Measurements from ENCODE around the gene DGKK.

The DGKK gene

DNA sequence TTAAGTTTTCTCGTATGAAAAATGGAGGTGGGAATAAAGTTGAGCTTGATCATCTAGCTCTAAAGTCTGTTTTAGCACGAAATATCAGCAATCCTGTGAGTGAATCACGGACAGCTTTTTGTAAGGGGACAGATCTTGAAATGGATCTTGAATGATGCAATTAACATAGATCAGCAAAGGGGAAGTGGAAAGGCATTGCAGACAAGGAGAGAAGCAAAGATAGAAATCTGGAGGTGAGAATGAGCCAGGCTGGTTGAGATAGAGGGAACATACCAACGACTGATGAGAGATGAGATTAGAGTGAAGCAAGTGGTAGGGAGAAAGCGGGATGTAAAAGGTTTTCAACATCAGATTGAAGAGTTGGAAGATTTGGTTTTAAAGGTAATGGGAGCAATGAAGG, 4.6 kb upstream of the DGKK start:
- Histone ChIP-seq H3K79me2 (ENCODE audit: insufficient read depth, low read length) (no peaks in the 10 kb centered on the region), H3K9ac (ENCODE audit: low read depth, low read length) (no peak overlapping the region), H3K27me3 (ENCODE audit: insufficient read depth, low read length, poor library complexity) (no peaks in the 10 kb centered on the region), H3K4me3 (ENCODE audit: low read depth in 1 of 2, low read length in 2 of 2) (no peak overlapping the region), H3K27ac (ENCODE audit: low read length) (no peak overlapping the region), H3K4me1 (ENCODE audit: insufficient read depth, low read length) (no peaks in the 10 kb centered on the region), H3K9me3 (ENCODE audit: insufficient read depth, low read length, severe bottlenecking) (no peaks in the 10 kb centered on the region), H4K20me1 (ENCODE audit: insufficient read depth, low read length) (no peaks in the 10 kb centered on the region), H3K4me2 (ENCODE audit: insufficient read depth, low read length) (no peak overlapping the region), H3K36me3 (ENCODE audit: insufficient read depth, low read length) (no peaks in the 10 kb centered on the region), H2AFZ (ENCODE audit: low read depth, low read length) (no peak overlapping the region)
- DNase-seq (no peak), ATAC-seq (ENCODE audit: insufficient read depth, low read depth) (no peak)
- TF ChIP-seq EZH2 (IDR thresholded peaks at IDR 0.05; ENCODE audit: borderline replicate concordance, low read depth, low read length, severe bottlenecking), result no peak
- TF ChIP-seq, protein P1, sequence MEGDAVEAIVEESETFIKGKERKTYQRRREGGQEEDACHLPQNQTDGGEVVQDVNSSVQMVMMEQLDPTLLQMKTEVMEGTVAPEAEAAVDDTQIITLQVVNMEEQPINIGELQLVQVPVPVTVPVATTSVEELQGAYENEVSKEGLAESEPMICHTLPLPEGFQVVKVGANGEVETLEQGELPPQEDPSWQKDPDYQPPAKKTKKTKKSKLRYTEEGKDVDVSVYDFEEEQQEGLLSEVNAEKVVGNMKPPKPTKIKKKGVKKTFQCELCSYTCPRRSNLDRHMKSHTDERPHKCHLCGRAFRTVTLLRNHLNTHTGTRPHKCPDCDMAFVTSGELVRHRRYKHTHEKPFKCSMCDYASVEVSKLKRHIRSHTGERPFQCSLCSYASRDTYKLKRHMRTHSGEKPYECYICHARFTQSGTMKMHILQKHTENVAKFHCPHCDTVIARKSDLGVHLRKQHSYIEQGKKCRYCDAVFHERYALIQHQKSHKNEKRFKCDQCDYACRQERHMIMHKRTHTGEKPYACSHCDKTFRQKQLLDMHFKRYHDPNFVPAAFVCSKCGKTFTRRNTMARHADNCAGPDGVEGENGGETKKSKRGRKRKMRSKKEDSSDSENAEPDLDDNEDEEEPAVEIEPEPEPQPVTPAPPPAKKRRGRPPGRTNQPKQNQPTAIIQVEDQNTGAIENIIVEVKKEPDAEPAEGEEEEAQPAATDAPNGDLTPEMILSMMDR (IDR thresholded peaks at IDR 0.05; ENCODE audit: borderline replicate concordance, extremely low read depth, low read length, poor library complexity, severe bottlenecking), result no peak

DNA sequence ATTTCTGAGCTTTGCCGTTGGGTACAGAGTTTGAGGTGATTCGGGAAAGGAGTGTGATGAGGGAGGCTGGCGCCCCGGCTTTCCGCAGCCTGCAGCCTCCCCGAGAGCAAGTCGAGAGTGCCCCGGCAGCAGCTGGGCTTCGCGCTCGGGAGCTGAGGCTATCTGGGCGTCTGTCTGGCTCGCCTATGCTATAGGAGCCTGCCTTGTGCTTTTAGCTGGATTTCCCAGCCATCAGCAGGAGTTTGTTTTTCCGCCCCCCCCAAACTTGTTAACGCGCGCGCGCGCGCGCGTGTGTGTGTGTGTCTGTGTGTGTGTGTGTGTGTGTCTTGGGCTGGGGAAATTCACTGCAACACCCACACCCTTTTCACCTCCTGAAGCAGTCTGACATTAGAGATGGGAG, 765 bp upstream of the DGKK start:
- Histone ChIP-seq H3K79me2 (ENCODE audit: insufficient read depth, low read length) (no peaks in the 10 kb centered on the region), H3K9me3 (ENCODE audit: insufficient read depth, low read length, severe bottlenecking) (no peaks in the 10 kb centered on the region), H3K4me3 (ENCODE audit: low read depth in 1 of 2, low read length in 2 of 2) (no peak overlapping the region), H3K4me2 (ENCODE audit: insufficient read depth, low read length) (no peak overlapping the region), H3K9ac (ENCODE audit: low read depth, low read length) (no peak overlapping the region), H3K27ac (ENCODE audit: low read length) (no peak overlapping the region), H3K4me1 (ENCODE audit: insufficient read depth, low read length) (no peaks in the 10 kb centered on the region), H3K36me3 (ENCODE audit: insufficient read depth, low read length) (no peaks in the 10 kb centered on the region), H4K20me1 (ENCODE audit: insufficient read depth, low read length) (no peaks in the 10 kb centered on the region), H3K27me3 (ENCODE audit: insufficient read depth, low read length, poor library complexity) (no peaks in the 10 kb centered on the region), H2AFZ (ENCODE audit: low read depth, low read length) (no peak overlapping the region)
- TF ChIP-seq EZH2 (IDR thresholded peaks at IDR 0.05; ENCODE audit: borderline replicate concordance, low read depth, low read length, severe bottlenecking), result no peak
- TF ChIP-seq, protein P1 (IDR thresholded peaks at IDR 0.05; ENCODE audit: borderline replicate concordance, extremely low read depth, low read length, poor library complexity, severe bottlenecking), result no peak
- no peak for ATAC-seq (ENCODE audit: insufficient read depth, low read depth)
- DNase-seq, result no peak

DNA sequence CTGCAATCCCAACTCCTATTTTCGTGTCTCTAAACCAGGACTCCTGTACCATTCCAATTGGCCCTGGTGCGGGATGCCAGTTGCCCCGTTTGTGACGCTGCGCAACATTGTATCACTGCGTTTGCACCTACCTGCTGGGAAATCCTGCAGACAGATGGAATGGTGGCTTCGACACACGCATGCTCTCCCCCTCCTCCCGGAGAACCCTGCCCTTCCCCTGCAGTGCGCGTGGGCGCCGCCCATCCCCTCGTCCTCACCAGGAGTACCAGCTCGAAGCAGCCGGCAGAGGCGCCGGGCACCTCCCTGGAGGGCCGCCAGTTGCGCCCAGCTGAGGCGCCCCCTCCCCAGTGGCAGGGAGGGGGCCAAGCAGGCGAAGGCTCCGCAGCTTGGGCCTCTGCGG, 1.4 kb downstream of the DGKK start:
- Histone ChIP-seq H3K27me3 (ENCODE audit: insufficient read depth, low read length, poor library complexity) (no peaks in the 10 kb centered on the region), H3K4me2 (ENCODE audit: insufficient read depth, low read length) (no peak overlapping the region)
- ATAC-seq (ENCODE audit: insufficient read depth, low read depth), result no peak

More for the DNA sequence above, 1.4 kb downstream of the DGKK start:
- no peak for DNase-seq
- TF ChIP-seq, protein P1 (IDR thresholded peaks at IDR 0.05; ENCODE audit: borderline replicate concordance, extremely low read depth, low read length, poor library complexity, severe bottlenecking), result no peak
- Histone ChIP-seq H3K79me2 (ENCODE audit: insufficient read depth, low read length) (no peaks in the 10 kb centered on the region), H2AFZ (ENCODE audit: low read depth, low read length) (no peak overlapping the region), H3K27ac (ENCODE audit: low read length) (no peak overlapping the region), H3K4me1 (ENCODE audit: insufficient read depth, low read length) (no peaks in the 10 kb centered on the region), H3K9me3 (ENCODE audit: insufficient read depth, low read length, severe bottlenecking) (no peaks in the 10 kb centered on the region), H4K20me1 (ENCODE audit: insufficient read depth, low read length) (no peaks in the 10 kb centered on the region), H3K36me3 (ENCODE audit: insufficient read depth, low read length) (no peaks in the 10 kb centered on the region), H3K9ac (ENCODE audit: low read depth, low read length) (no peak overlapping the region), H3K4me3 (ENCODE audit: low read depth in 1 of 2, low read length in 2 of 2) (no peak overlapping the region)

Data from DND-41 (cell line).